GM21723 (cell line): Measurements from ENCODE around the gene DLL1.

Experiments
- ATAC-seq: cut with Tn5 transposase; IDR thresholded peaks from one replicate; pipeline ENCODE4 v1.9.1; 2021; ENCODE audit warnings: mild to moderate bottlenecking, moderate library complexity; ENCODE audit not compliant: unreplicated experiment

The DLL1 gene

GRCh38 chr6:170234419-170234818, 56.5 kb downstream of the DLL1 start:
- ATAC-seq, result no peak

- ATAC-seq, result no peak
These were observed 57.3 kb downstream of the DLL1 start for GRCh38 chr6:170233286-170234205.
